H1 (cell line): ENCODE measurements around the gene INTU. TPM values are rescaled to one million over a fixed set of nuclear protein-coding genes. Genes with fewer than 3 reads are reported as not detected.

Experiments used
- EGR1 ChIP-seq: IDR thresholded peaks from 2 replicates; pipeline ENCODE4 v1.6.1; 2011; ENCODE audit warnings: low read depth, low read length, borderline replicate concordance
- JUN ChIP-seq: IDR thresholded peaks from 2 replicates; pipeline ENCODE4 v1.6.1; 2011; ENCODE audit warnings: low read depth, mild to moderate bottlenecking, improper control_type of control experiment, low read length
- ZNF274 ChIP-seq: IDR thresholded peaks from 2 replicates; pipeline ENCODE4 v1.7.0; 2012; ENCODE audit warnings: low read length, borderline replicate concordance; ENCODE audit errors: extremely low read depth
- polyA plus RNA-seq, 7 experiments: library from polyadenylated mRNA; depleted of rRNA in 3 of 7; stranded (reverse) in 5 of 7; unstranded in 2 of 7; fragments of >200 nt in 5 of 7; fragments of 200-250 nt in 2 of 7; gene quantifications; 1 replicate in 5 of 7; 2 replicates in 1 of 7; 4 replicates in 1 of 7; pipeline versions ENCODE4 v1.2.1 to v1.2.3, GENCODE V29; 2011 to 2013; ENCODE audit warnings: missing spikeins in 2 of 7, mixed read lengths in 2 of 7
- total RNA-seq: library from RNA; stranded (reverse); fragmentation: NEBNext Ultra II Directional; extraction: Animal tissue kit (Norgen Biotek cat#: 25700); gene quantifications from 2 replicates; pipeline ENCODE4 v1.2.1, GENCODE V29; 2021
- TF ChIP-seq, protein P1 (sequence below): IDR thresholded peaks from 2 replicates; pipeline ENCODE4 v1.6.1; 2011; ENCODE audit warnings: low read depth, mild to moderate bottlenecking, low read length; ENCODE audit not compliant: insufficient read depth

INTU gene
- total and polyA plus RNA-seq, 2 of the 8 experiments (the other 6 are each of a cell fraction or from before 2014, with no cell fraction given), result 6.0 to 15.1 TPM

DNA sequence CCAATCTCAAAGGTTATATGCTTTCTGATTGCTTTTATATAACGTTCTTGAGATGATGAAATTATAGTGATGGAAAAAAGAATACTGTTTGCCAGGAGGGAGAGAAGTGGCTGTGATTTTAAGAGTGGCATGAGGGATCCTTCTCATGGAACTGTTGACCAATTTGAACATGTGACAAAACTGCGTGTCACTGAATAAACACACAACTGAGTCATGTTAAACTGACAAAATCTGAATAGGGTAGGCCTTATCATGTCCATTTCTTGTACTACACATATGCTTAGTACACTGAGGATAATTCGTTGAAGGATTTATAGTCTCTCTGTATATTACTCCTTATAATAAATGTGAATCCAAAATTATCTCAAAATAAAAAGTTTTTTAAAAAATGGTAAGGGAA is 127.1 kb downstream of the INTU start (continued):
- no peak for TF ChIP-seq ZNF274
- TF ChIP-seq JUN, result no peak
- TF ChIP-seq, protein P1, sequence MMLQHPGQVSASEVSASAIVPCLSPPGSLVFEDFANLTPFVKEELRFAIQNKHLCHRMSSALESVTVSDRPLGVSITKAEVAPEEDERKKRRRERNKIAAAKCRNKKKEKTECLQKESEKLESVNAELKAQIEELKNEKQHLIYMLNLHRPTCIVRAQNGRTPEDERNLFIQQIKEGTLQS, result no peak
- no peak for TF ChIP-seq EGR1
